ENCODE results near the gene SERPINE2. TPM values are rescaled to one million over a fixed set of nuclear protein-coding genes. Genes with fewer than 3 reads are reported as not detected.
A peak's percentile ranks its signal among the peaks of the same experiment; 100 is the strongest.
"Not testable (repeated sequence)": the region's sequence is repeated elsewhere in the genome, so short reads cannot be mapped to it uniquely, and the experiment has no call there.

Gene SERPINE2
- polyA plus RNA-seq, 4 donors = 55.3 to 148 (median 129) TPM

- no peak for DNase-seq (ENCODE audit: low read depth in 4 of 4, low spot score in 3 of 4)
These were observed 93.3 kb downstream of the SERPINE2 start for GRCh38 chr2:223945755-223946154.

- DNase-seq (ENCODE audit: low read depth in 4 of 4, low spot score in 3 of 4) = peak in 3 of 4 donors; percentile 78 to 81 (median 78)
These were observed 94.2 kb downstream of the SERPINE2 start, which contains the start of gene WDFY1 for GRCh38 chr2:223944703-223945531. WDFY1 (minus strand) TSS chr2:223945335; CDS start chr2:223945284, 51 bp downstream.

- no peak for DNase-seq (ENCODE audit: low read depth in 4 of 4, low spot score in 3 of 4)
These were observed 94.9 kb downstream of the SERPINE2 start for GRCh38 chr2:223944166-223944702.

GRCh38 chr2:223943561-223944008 is 95.5 kb downstream of the SERPINE2 start:
- DNase-seq (ENCODE audit: low read depth in 4 of 4, low spot score in 3 of 4) = no peak

- no peak for DNase-seq (ENCODE audit: low read depth in 4 of 4, low spot score in 3 of 4)
These were observed 96.0 kb downstream of the SERPINE2 start for GRCh38 chr2:223943135-223943534.

- DNase-seq (ENCODE audit: low read depth in 4 of 4, low spot score in 3 of 4) = no peak
These were observed 97.4 kb downstream of the SERPINE2 start for GRCh38 chr2:223941579-223942277.

- not testable (repeated sequence) for DNase-seq (ENCODE audit: low read depth in 4 of 4, low spot score in 3 of 4)
These were observed 99.6 kb downstream of the SERPINE2 start for GRCh38 chr2:223939438-223939837.

- no peak for DNase-seq (ENCODE audit: low read depth in 4 of 4, low spot score in 3 of 4)
These were observed 101.6 kb downstream of the SERPINE2 start for GRCh38 chr2:223937535-223937934.

- no peak for DNase-seq (ENCODE audit: low read depth in 4 of 4, low spot score in 3 of 4)
These were observed 102.2 kb downstream of the SERPINE2 start for GRCh38 chr2:223936862-223937326.

- DNase-seq (ENCODE audit: low read depth in 4 of 4, low spot score in 3 of 4) = no peak
These were observed 103.5 kb downstream of the SERPINE2 start for GRCh38 chr2:223935459-223936125.

- DNase-seq (ENCODE audit: low read depth in 4 of 4, low spot score in 3 of 4) = no peak
These were observed 104.2 kb downstream of the SERPINE2 start for GRCh38 chr2:223934870-223935269.

GRCh38 chr2:223932816-223933800 is 106.0 kb downstream of the SERPINE2 start:
- DNase-seq (ENCODE audit: low read depth in 4 of 4, low spot score in 3 of 4) = no peak

- DNase-seq (ENCODE audit: low read depth in 4 of 4, low spot score in 3 of 4) = peak in 1 of 4 donors; percentile 8
These were observed 108.7 kb downstream of the SERPINE2 start for GRCh38 chr2:223930103-223930976.

GRCh38 chr2:223929571-223930102 is 109.4 kb downstream of the SERPINE2 start:
- no peak for DNase-seq (ENCODE audit: low read depth in 4 of 4, low spot score in 3 of 4)

- DNase-seq (ENCODE audit: low read depth in 4 of 4, low spot score in 3 of 4) = no peak
These were observed 110.7 kb downstream of the SERPINE2 start for GRCh38 chr2:223928113-223929006.

GRCh38 chr2:223925106-223925505 is 114.0 kb downstream of the SERPINE2 start:
- no peak for DNase-seq (ENCODE audit: low read depth in 4 of 4, low spot score in 3 of 4)
